ENCODE results near the gene PRR23E.

- no peak for TF ChIP-seq POLR2A (IDR thresholded peaks at IDR 0.05)
- TF ChIP-seq, protein P1, sequence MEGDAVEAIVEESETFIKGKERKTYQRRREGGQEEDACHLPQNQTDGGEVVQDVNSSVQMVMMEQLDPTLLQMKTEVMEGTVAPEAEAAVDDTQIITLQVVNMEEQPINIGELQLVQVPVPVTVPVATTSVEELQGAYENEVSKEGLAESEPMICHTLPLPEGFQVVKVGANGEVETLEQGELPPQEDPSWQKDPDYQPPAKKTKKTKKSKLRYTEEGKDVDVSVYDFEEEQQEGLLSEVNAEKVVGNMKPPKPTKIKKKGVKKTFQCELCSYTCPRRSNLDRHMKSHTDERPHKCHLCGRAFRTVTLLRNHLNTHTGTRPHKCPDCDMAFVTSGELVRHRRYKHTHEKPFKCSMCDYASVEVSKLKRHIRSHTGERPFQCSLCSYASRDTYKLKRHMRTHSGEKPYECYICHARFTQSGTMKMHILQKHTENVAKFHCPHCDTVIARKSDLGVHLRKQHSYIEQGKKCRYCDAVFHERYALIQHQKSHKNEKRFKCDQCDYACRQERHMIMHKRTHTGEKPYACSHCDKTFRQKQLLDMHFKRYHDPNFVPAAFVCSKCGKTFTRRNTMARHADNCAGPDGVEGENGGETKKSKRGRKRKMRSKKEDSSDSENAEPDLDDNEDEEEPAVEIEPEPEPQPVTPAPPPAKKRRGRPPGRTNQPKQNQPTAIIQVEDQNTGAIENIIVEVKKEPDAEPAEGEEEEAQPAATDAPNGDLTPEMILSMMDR (IDR thresholded peaks at IDR 0.05), result no peak
Observed at GRCh38 chr3:127156338-127157050, 36.4 kb upstream of the PRR23E start.
